HepG2 (cell line): ENCODE measurements around the gene SIT1. TPM values are rescaled to one million over a fixed set of nuclear protein-coding genes. Genes with fewer than 3 reads are reported as not detected.

ENCODE experiments used
- ATM ChIP-seq: fragments of 450-650 bp; IDR thresholded peaks from 2 replicates; pipeline ENCODE4 v1.7.1; 2017; ENCODE audit warnings: mild to moderate bottlenecking, borderline replicate concordance
- EHMT2 ChIP-seq: fragments of 200-600 bp; sonication (generic); IDR thresholded peaks from 2 replicates; pipeline ENCODE4 v1.7.0; 2017; ENCODE audit warnings: antibody characterized with exemption, low read depth, low read length, borderline replicate concordance
- FOSL2 ChIP-seq: sonication (generic); formaldehyde crosslinking; IDR thresholded peaks from 2 replicates; pipeline ENCODE4 v1.4.0; 2020; ENCODE audit warnings: missing genetic modification reagents
- FOXA3 ChIP-seq: IDR thresholded peaks from 2 replicates; pipeline ENCODE4 v1.6.1; 2016; ENCODE audit warnings: missing genetic modification reagents, missing compliant biosample characterization
- GABPB1 ChIP-seq: IDR thresholded peaks from 2 replicates; pipeline ENCODE4 v1.6.1; 2016; ENCODE audit warnings: mild to moderate bottlenecking, missing genetic modification reagents, moderate library complexity, missing compliant biosample characterization
- IRF2 ChIP-seq: IDR thresholded peaks from 2 replicates; pipeline ENCODE4 v1.6.1; 2018; ENCODE audit warnings: missing genetic modification reagents, missing compliant biosample characterization
- KLF16 ChIP-seq, 2 experiments: sonication (generic) in 1 of 2; formaldehyde crosslinking in 1 of 2; IDR thresholded peaks; 2 replicates each; pipeline versions ENCODE4 v1.6.1 to v1.8.0; 2016 to 2023; ENCODE audit warnings: missing genetic modification reagents in 2 of 2, missing compliant biosample characterization in 1 of 2
- MATR3 ChIP-seq: sonication (generic); formaldehyde crosslinking; IDR thresholded peaks from 2 replicates; pipeline ENCODE4 v1.4.0; 2020; ENCODE audit warnings: missing genetic modification reagents
- PCBP1 ChIP-seq: fragments of 200-400 bp; formaldehyde crosslinking; IDR thresholded peaks from 2 replicates; pipeline ENCODE4 v1.6.1; 2017; ENCODE audit warnings: mild to moderate bottlenecking, low read depth, low read length, borderline replicate concordance
- SP4 ChIP-seq: sonication (generic); formaldehyde crosslinking; IDR thresholded peaks from 2 replicates; pipeline ENCODE4 v1.8.1; 2023; ENCODE audit warnings: mild to moderate bottlenecking, missing genetic modification reagents
- ZNF33B ChIP-seq: sonication (generic); formaldehyde crosslinking; IDR thresholded peaks from 2 replicates; pipeline ENCODE4 v1.5.1; 2020; ENCODE audit warnings: mild to moderate bottlenecking, missing genetic modification reagents
- ZNF775 ChIP-seq: sonication (generic); formaldehyde crosslinking; IDR thresholded peaks from 2 replicates; pipeline ENCODE4 v1.4.0; 2020; ENCODE audit warnings: missing genetic modification reagents, mild to moderate bottlenecking, moderate library complexity, borderline replicate concordance
- polyA plus RNA-seq, 8 experiments: library from polyadenylated mRNA; depleted of rRNA in 3 of 8; stranded (reverse) in 7 of 8; unstranded in 1 of 8; fragments of >200 nt; fragmentation: Illumina TruSeq in 4 of 8; extraction: Trizol in 4 of 8; gene quantifications; 2 replicates each; pipeline versions ENCODE4 v1.2.1 to v1.2.3, GENCODE V29; 2011 to 2016; ENCODE audit warnings: low read depth in 4 of 8, missing spikeins in 1 of 8, mixed read lengths in 1 of 8; ENCODE audit not compliant: insufficient read depth in 1 of 8
- total RNA-seq, 5 experiments: library from RNA; depleted of rRNA; stranded (reverse); fragments of >200 nt; fragmentation: Illumina TruSeq; extraction: Trizol; gene quantifications; 2 replicates each; pipeline ENCODE4 v1.2.3, GENCODE V29; 2016; ENCODE audit warnings: low read depth in 1 of 5
- TF ChIP-seq, protein P1 (sequence below): sonication (generic); formaldehyde crosslinking; IDR thresholded peaks from 2 replicates; pipeline ENCODE4 v1.8.0; 2022; ENCODE audit warnings: mild to moderate bottlenecking, missing genetic modification reagents; ENCODE audit not compliant: insufficient replicate concordance
- TF ChIP-seq, protein P2 (sequence below): sonication (generic); formaldehyde crosslinking; IDR thresholded peaks from 2 replicates; pipeline ENCODE4 v1.5.0; 2020; ENCODE audit warnings: missing genetic modification reagents
- TF ChIP-seq, protein P3 (sequence below): sonication (generic); formaldehyde crosslinking; IDR thresholded peaks from 2 replicates; pipeline ENCODE4 v1.8.1; 2023; ENCODE audit warnings: missing genetic modification reagents, inconsistent platforms, borderline replicate concordance
- TF ChIP-seq, protein P4 (sequence below): sonication (generic); formaldehyde crosslinking; IDR thresholded peaks from 2 replicates; pipeline ENCODE4; 2020; ENCODE audit warnings: missing genetic modification reagents, mild to moderate bottlenecking, borderline replicate concordance
- TF ChIP-seq, protein P5 (sequence below): IDR thresholded peaks from 2 replicates; pipeline ENCODE4 v1.6.1; 2016
- TF ChIP-seq, protein P6 (sequence below): IDR thresholded peaks from 2 replicates; pipeline ENCODE4 v1.6.1; 2018; ENCODE audit warnings: missing genetic modification reagents, mild to moderate bottlenecking, missing compliant biosample characterization
- TF ChIP-seq, protein P7 (sequence below): sonication (generic); formaldehyde crosslinking; IDR thresholded peaks from 2 replicates; pipeline ENCODE4 v1.8.0; 2022; ENCODE audit warnings: mild to moderate bottlenecking, missing genetic modification reagents, borderline replicate concordance

SIT1 gene
- total and polyA plus RNA-seq, 2 of the 13 experiments (the other 11 are each of a cell fraction or from before 2014, with no cell fraction given) = 0.09 to 6.7 TPM

DNA sequence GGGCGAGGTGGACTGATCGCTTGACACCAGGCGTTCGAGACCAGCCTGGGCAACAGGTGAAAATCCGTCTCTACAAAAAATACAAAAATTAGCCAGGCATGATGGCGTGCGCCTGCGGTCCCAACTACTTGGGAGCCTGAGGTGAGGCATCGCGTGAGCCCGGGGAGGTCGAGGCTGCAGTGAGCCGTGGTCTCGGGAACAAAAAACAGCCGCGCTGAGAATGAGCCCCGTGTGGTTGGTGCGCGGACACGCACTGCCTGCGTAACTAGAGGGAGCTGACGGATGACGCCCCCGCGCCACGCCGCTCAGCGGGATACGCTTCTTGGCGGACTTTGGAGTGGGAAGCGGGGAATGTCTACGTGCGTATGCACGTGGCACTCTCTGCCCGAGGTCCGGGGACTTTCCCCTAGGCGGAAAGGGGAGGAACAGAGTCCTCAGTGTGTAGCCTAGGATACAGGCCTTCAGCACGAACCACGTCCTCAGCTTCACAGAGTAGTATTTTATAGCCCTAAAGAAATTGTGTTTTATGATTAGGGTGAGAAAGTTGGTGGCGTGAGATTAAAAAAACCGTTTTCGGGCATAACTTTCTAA lies 6.9 kb upstream of the SIT1 start, which contains the start of gene RMRP (continued):
- peak; percentile 88 for TF ChIP-seq FOXA3 (CRISPR knock-in tag)
- TF ChIP-seq FOSL2 (CRISPR knock-in tag) = peak; percentile 80
- TF ChIP-seq, protein P1, sequence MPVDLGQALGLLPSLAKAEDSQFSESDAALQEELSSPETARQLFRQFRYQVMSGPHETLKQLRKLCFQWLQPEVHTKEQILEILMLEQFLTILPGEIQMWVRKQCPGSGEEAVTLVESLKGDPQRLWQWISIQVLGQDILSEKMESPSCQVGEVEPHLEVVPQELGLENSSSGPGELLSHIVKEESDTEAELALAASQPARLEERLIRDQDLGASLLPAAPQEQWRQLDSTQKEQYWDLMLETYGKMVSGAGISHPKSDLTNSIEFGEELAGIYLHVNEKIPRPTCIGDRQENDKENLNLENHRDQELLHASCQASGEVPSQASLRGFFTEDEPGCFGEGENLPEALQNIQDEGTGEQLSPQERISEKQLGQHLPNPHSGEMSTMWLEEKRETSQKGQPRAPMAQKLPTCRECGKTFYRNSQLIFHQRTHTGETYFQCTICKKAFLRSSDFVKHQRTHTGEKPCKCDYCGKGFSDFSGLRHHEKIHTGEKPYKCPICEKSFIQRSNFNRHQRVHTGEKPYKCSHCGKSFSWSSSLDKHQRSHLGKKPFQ (CRISPR knock-in tag) = peak; percentile 92
- peak; percentile 78 for TF ChIP-seq IRF2 (CRISPR knock-in tag)
- TF ChIP-seq, protein P2, sequence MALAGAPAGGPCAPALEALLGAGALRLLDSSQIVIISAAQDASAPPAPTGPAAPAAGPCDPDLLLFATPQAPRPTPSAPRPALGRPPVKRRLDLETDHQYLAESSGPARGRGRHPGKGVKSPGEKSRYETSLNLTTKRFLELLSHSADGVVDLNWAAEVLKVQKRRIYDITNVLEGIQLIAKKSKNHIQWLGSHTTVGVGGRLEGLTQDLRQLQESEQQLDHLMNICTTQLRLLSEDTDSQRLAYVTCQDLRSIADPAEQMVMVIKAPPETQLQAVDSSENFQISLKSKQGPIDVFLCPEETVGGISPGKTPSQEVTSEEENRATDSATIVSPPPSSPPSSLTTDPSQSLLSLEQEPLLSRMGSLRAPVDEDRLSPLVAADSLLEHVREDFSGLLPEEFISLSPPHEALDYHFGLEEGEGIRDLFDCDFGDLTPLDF = peak; percentile 87
- no peak for TF ChIP-seq MATR3 (CRISPR knock-in tag)
- TF ChIP-seq ATM = no peak
- TF ChIP-seq, protein P3, sequence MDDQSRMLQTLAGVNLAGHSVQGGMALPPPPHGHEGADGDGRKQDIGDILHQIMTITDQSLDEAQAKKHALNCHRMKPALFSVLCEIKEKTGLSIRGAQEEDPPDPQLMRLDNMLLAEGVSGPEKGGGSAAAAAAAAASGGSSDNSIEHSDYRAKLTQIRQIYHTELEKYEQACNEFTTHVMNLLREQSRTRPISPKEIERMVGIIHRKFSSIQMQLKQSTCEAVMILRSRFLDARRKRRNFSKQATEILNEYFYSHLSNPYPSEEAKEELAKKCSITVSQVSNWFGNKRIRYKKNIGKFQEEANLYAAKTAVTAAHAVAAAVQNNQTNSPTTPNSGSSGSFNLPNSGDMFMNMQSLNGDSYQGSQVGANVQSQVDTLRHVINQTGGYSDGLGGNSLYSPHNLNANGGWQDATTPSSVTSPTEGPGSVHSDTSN (CRISPR knock-in tag) = peak; percentile 88
- TF ChIP-seq PCBP1 = 0 out of 2 replicates have a peak, but pooled peaks have one; percentile 61
- no peak for TF ChIP-seq EHMT2
- TF ChIP-seq, protein P4, sequence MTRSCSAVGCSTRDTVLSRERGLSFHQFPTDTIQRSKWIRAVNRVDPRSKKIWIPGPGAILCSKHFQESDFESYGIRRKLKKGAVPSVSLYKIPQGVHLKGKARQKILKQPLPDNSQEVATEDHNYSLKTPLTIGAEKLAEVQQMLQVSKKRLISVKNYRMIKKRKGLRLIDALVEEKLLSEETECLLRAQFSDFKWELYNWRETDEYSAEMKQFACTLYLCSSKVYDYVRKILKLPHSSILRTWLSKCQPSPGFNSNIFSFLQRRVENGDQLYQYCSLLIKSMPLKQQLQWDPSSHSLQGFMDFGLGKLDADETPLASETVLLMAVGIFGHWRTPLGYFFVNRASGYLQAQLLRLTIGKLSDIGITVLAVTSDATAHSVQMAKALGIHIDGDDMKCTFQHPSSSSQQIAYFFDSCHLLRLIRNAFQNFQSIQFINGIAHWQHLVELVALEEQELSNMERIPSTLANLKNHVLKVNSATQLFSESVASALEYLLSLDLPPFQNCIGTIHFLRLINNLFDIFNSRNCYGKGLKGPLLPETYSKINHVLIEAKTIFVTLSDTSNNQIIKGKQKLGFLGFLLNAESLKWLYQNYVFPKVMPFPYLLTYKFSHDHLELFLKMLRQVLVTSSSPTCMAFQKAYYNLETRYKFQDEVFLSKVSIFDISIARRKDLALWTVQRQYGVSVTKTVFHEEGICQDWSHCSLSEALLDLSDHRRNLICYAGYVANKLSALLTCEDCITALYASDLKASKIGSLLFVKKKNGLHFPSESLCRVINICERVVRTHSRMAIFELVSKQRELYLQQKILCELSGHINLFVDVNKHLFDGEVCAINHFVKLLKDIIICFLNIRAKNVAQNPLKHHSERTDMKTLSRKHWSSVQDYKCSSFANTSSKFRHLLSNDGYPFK (CRISPR knock-in tag) = peak; percentile 77; the same call in 1 of the 2 replicates
- TF ChIP-seq, protein P5, sequence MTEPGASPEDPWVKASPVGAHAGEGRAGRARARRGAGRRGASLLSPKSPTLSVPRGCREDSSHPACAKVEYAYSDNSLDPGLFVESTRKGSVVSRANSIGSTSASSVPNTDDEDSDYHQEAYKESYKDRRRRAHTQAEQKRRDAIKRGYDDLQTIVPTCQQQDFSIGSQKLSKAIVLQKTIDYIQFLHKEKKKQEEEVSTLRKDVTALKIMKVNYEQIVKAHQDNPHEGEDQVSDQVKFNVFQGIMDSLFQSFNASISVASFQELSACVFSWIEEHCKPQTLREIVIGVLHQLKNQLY (CRISPR knock-in tag) = peak; percentile 96
- peak; percentile 80 for TF ChIP-seq GABPB1 (CRISPR knock-in tag)
- peak; percentile 55; the same call in 1 of the 2 replicates for TF ChIP-seq ZNF33B (CRISPR knock-in tag)
- TF ChIP-seq, protein P6, sequence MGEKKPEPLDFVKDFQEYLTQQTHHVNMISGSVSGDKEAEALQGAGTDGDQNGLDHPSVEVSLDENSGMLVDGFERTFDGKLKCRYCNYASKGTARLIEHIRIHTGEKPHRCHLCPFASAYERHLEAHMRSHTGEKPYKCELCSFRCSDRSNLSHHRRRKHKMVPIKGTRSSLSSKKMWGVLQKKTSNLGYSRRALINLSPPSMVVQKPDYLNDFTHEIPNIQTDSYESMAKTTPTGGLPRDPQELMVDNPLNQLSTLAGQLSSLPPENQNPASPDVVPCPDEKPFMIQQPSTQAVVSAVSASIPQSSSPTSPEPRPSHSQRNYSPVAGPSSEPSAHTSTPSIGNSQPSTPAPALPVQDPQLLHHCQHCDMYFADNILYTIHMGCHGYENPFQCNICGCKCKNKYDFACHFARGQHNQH (CRISPR knock-in tag) = peak; percentile 98
- TF ChIP-seq SP4 = 0 out of 2 replicates have a peak, but pooled peaks have one; percentile 75
- TF ChIP-seq, protein P7, sequence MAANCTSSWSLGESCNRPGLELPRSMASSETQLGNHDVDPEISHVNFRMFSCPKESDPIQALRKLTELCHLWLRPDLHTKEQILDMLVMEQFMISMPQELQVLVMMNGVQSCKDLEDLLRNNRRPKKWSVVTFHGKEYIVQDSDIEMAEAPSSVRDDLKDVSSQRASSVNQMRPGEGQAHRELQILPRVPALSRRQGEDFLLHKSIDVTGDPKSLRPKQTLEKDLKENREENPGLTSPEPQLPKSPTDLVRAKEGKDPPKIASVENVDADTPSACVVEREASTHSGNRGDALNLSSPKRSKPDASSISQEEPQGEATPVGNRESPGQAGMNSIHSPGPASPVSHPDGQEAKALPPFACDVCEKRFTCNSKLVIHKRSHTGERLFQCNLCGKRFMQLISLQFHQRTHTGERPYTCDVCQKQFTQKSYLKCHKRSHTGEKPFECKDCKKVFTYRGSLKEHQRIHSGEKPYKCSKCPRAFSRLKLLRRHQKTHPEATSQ (CRISPR knock-in tag) = peak; percentile 96
- TF ChIP-seq ZNF775 = no peak
- TF ChIP-seq KLF16 (CRISPR knock-in tag; IDR thresholded peaks at IDR 0.05) = peak in 1 of 2 experiments; percentile 98; a peak in 2 of 4 replicates
